ENCODE results near the gene HTATIP2.
A peak's percentile ranks its signal among the peaks of the same experiment; 100 is the strongest.

HTATIP2 gene

DNA sequence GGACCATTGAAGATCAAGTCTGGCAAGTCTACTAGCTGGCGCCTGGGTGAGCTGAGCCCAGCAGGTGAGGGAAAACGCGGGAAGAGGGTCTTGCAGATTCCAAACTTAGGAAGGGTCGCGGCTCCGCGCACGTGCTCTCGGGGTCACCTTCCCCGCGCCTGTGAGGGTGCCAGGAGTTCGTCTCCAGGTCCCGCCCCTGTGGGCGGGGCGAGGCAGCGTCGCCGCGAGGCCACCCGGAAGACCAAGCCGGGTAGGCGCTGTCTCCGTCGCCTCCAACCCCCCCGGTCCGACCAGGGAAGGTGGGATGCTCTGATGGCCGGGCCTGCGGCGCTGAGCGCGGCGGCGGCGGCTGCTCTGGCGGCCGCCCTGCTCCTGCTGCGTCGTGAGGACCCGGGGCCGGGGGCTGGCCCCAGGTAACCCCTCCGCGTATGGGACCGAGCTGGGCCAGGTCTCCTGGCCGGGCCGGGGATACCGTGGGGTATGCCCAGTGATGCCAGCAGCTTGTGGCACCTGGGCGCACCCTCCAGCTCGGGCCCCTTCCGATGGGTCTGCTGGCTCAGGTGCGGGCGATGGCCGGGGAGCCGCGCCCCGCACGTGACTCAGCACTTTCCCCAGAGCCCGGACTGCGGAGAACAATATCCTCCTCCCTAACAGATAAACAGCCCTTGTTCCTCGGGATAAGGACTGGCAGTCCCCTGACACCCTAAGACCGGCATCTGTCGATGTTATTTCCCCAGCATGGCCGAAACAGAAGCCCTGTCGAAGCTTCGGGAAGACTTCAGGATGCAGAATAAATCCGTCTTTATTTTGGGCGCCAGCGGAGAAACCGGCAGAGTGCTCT is at the start of gene HTATIP2:
Gene HTATIP2, plus strand, starts transcription at position 215 of the 841 bp plus-strand sequence. Its CDS starts 524 bp downstream, at position 739.
- Histone ChIP-seq H3K36me3 (ENCODE audit: control insufficient read depth in 5 of 5, insufficient read depth in 5 of 5, low read length in 5 of 5) (peaks cover 0 to 5% (median 3%) of the 10 kb centered on the region in 5 donors), H3K27ac (ENCODE audit: low read depth, low read length) (peak within 1 kb of the TSS; percentile 54), H3K27me3 (ENCODE audit: control insufficient read depth in 5 of 5, insufficient read depth in 4 of 5, low read length in 5 of 5) (no peaks in the 10 kb centered on the region), H3K9me3 (ENCODE audit: control insufficient read depth in 5 of 5, low read length in 5 of 5) (no peaks in the 10 kb centered on the region), H3K4me3 (ENCODE audit: low read depth in 1 of 5, low read length in 5 of 5) (peak within 1 kb of the TSS; percentile 82 to 91 (median 85)), H3K9ac (ENCODE audit: low read length in 5 of 5) (peak within 1 kb of the TSS; percentile 74 to 88 (median 84)), H3K4me1 (ENCODE audit: control insufficient read depth in 5 of 5, insufficient read depth in 5 of 5, low read length in 5 of 5) (peaks cover 4 to 37% (median 26%) of the 10 kb centered on the region in 5 donors)

DNA sequence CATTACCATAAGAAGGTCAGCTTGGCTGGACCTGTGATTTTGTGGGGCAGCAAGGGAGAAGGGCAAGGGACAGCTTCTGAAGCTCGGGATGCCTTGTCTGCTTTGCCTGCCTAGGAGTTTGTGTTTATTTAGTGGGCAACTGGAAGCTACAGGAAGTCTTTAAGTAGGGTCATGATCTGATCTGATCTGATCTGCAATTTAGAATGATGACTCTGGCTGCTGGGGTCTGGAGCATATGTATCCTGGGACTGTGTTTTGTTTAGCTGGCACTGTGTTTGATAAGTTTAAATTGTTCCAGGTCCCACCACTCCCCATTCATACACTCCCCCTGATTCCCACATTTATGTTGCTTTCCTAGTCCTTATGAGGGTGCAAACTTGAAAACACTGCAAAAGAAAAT is 47.7 kb upstream of the HTATIP2 start:
- Histone ChIP-seq H3K9me3 (ENCODE audit: control insufficient read depth in 5 of 5, low read length in 5 of 5) (no peaks in the 10 kb centered on the region), H3K36me3 (ENCODE audit: control insufficient read depth in 5 of 5, insufficient read depth in 5 of 5, low read length in 5 of 5) (no peaks in the 10 kb centered on the region), H3K9ac (ENCODE audit: low read length in 5 of 5) (no peak overlapping the region), H3K27me3 (ENCODE audit: control insufficient read depth in 5 of 5, insufficient read depth in 4 of 5, low read length in 5 of 5) (no peaks in the 10 kb centered on the region), H3K27ac (ENCODE audit: low read depth, low read length) (no peak overlapping the region), H3K4me1 (ENCODE audit: control insufficient read depth in 5 of 5, insufficient read depth in 5 of 5, low read length in 5 of 5) (no peaks in the 10 kb centered on the region), H3K4me3 (ENCODE audit: low read depth in 1 of 5, low read length in 5 of 5) (no peak overlapping the region)

DNA sequence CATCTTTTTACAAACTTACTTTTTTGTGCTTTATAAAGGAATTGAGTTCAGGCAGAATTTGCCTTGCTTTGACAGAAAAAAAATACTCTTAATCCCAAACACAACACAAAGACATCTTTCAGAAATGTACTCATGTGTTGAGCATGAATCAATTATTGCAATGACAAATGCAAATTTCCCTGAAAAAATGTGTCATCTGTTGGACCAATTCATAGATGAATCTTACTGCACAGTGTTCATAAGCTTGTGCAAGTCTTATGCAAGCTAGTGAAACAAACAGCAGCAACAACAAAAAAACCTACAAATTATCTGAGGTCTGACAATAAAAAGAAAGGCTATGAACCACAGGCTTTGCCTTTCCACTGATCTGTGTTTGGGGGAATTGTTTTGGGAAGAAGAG is 42.3 kb upstream of the HTATIP2 start:
- Histone ChIP-seq H3K27me3 (ENCODE audit: control insufficient read depth in 5 of 5, insufficient read depth in 4 of 5, low read length in 5 of 5) (no peaks in the 10 kb centered on the region), H3K36me3 (ENCODE audit: control insufficient read depth in 5 of 5, insufficient read depth in 5 of 5, low read length in 5 of 5) (no peaks in the 10 kb centered on the region), H3K27ac (ENCODE audit: low read depth, low read length) (no peak overlapping the region), H3K4me3 (ENCODE audit: low read depth in 1 of 5, low read length in 5 of 5) (no peak overlapping the region), H3K9me3 (ENCODE audit: control insufficient read depth in 5 of 5, low read length in 5 of 5) (no peaks in the 10 kb centered on the region), H3K4me1 (ENCODE audit: control insufficient read depth in 5 of 5, insufficient read depth in 5 of 5, low read length in 5 of 5) (no peaks in the 10 kb centered on the region), H3K9ac (ENCODE audit: low read length in 5 of 5) (no peak overlapping the region)

DNA sequence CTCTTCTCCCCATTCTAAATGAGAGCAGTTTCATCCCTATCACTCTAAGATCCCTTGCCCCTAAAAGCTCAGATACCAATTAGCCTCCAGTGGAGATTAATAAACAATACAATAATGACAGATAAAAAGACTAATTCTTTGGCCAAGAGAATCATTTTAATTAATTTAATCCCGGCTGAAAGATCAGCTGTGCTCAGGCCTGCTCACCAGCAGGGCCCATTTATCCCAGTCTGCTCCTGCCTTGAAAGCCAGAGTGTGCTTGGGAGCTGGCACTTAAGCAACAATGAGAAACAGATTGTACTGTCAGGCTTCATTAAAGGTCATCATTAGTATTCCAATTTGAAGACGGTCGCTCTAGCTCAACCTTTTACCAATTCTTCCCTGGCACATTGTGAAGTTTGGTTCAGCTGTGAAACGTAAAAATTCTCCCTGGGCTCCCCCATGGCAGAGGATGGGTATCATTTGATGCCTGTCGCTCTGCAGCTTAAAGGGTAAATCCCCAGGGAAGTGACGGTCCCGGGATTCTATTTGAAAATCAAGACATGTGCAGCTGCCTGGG is 36.1 kb upstream of the HTATIP2 start:
- Histone ChIP-seq H3K9ac (ENCODE audit: low read length in 5 of 5) (no peak overlapping the region), H3K36me3 (ENCODE audit: control insufficient read depth in 5 of 5, insufficient read depth in 5 of 5, low read length in 5 of 5) (no peaks in the 10 kb centered on the region), H3K4me3 (ENCODE audit: low read depth in 1 of 5, low read length in 5 of 5) (no peak overlapping the region), H3K9me3 (ENCODE audit: control insufficient read depth in 5 of 5, low read length in 5 of 5) (no peaks in the 10 kb centered on the region), H3K27me3 (ENCODE audit: control insufficient read depth in 5 of 5, insufficient read depth in 4 of 5, low read length in 5 of 5) (no peaks in the 10 kb centered on the region), H3K4me1 (ENCODE audit: control insufficient read depth in 5 of 5, insufficient read depth in 5 of 5, low read length in 5 of 5) (no peaks in the 10 kb centered on the region), H3K27ac (ENCODE audit: low read depth, low read length) (no peak overlapping the region)

DNA sequence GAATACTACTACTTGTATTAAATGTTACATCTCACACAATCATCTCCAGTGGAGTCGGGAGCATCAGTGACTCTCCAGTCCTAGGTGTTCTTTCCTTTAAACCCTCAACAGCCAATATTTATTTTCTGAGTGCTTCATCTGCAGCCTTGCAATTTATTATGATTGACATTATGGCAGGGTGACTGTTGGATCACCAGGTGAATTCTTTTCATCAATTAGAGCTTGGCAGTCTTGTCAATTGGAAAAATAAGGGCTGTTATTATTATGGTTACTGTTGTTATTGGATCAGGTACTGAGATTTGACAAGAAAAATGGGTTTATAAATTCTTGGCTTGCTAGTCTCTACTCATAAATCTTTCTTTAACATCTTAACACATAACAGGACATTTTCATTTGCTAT is 27.5 kb upstream of the HTATIP2 start:
- no peaks in the 10 kb centered on the region for H3K4me1 ChIP-seq (ENCODE audit: control insufficient read depth in 5 of 5, insufficient read depth in 5 of 5, low read length in 5 of 5)
- peaks cover 0 to 3% (median 2%) of the 10 kb centered on the region in 5 donors for H3K27me3 ChIP-seq (ENCODE audit: control insufficient read depth in 5 of 5, insufficient read depth in 4 of 5, low read length in 5 of 5)
- no peak overlapping the region for H3K27ac ChIP-seq (ENCODE audit: low read depth, low read length)
- H3K9me3 ChIP-seq (ENCODE audit: control insufficient read depth in 5 of 5, low read length in 5 of 5): no peaks in the 10 kb centered on the region
- no peak overlapping the region for H3K4me3 ChIP-seq (ENCODE audit: low read depth in 1 of 5, low read length in 5 of 5)
- no peaks in the 10 kb centered on the region for H3K36me3 ChIP-seq (ENCODE audit: control insufficient read depth in 5 of 5, insufficient read depth in 5 of 5, low read length in 5 of 5)
- no peak overlapping the region for H3K9ac ChIP-seq (ENCODE audit: low read length in 5 of 5)

DNA sequence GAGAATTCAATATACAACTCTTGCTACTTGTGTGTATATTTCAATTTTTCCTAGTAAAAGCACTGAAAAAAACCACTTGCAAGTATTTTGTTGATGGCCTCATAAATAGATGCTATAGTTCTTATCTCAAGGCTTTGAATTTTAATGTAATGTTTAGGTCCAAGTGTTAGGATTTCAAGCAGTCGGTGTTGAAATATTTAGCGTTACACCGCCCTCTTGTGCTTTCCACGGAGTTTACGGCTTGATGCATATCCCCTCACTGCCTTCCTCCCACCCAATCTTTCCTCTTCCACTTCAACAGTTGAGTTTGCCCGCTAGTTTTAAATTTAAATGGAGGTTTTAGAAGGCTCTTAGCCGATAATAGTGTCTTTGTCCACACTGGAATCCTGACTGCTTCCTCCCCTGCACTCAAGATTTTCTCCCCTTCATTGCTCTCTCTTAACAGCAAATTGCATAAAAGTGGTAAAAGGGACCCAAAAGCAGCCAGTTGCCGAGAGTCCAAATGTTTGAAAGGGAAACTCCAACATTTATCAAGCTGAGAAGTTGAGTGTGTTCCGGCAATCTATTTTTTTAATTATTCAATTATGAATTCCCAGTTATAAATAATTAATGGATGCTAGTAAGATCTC is 25.9 kb upstream of the HTATIP2 start:
- H3K36me3 ChIP-seq (ENCODE audit: control insufficient read depth in 5 of 5, insufficient read depth in 5 of 5, low read length in 5 of 5): no peaks in the 10 kb centered on the region
- H3K4me3 ChIP-seq (ENCODE audit: low read depth in 1 of 5, low read length in 5 of 5): no peak overlapping the region
- H3K9ac ChIP-seq (ENCODE audit: low read length in 5 of 5): no peak overlapping the region
- peaks cover 5 to 13% (median 11%) of the 10 kb centered on the region in 5 donors for H3K27me3 ChIP-seq (ENCODE audit: control insufficient read depth in 5 of 5, insufficient read depth in 4 of 5, low read length in 5 of 5)
- H3K9me3 ChIP-seq (ENCODE audit: control insufficient read depth in 5 of 5, low read length in 5 of 5): no peaks in the 10 kb centered on the region
- no peaks in the 10 kb centered on the region for H3K4me1 ChIP-seq (ENCODE audit: control insufficient read depth in 5 of 5, insufficient read depth in 5 of 5, low read length in 5 of 5)
- H3K27ac ChIP-seq (ENCODE audit: low read depth, low read length): no peak overlapping the region

DNA sequence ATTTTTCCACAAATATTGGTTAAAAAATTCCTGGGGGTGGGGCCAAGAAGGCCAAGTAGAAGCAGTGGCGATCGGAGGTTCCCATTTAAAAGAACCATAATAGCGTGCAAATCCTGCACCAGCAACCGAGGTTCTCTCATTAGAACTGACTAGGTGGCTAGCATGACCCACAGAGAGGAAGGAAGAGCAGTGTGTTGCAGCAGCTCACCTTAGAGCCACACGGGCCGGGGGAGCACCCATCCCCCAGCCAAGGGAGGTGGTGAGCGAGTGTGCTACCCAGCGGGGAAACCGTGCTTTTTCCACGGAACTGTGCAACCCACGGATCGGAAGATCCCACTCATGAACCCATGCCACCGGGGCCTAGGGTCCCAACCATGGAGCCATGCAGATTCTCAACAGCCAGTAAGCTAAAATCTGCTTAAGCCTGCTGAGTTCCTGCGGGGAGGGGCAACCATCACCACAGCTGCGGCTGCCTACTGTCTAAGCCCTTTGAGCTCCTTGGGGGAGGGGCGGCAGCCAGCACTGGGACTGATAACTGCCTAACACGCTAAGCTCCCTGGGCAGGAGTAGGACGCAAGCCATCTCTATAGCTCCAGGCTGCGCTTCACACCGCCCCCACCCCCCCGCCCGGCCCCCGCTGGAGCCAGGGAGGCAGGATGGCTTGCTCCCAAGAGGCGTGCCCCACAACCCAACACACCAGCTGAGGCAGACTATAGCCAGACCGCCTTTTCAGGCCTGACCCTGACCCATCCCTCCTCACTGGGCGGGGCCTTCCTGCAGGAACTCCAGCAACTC is 21.0 kb upstream of the HTATIP2 start:
- H3K4me3 ChIP-seq (ENCODE audit: low read depth in 1 of 5, low read length in 5 of 5): no peak overlapping the region
- H3K9me3 ChIP-seq (ENCODE audit: control insufficient read depth in 5 of 5, low read length in 5 of 5): no peaks in the 10 kb centered on the region
- H3K4me1 ChIP-seq (ENCODE audit: control insufficient read depth in 5 of 5, insufficient read depth in 5 of 5, low read length in 5 of 5): no peaks in the 10 kb centered on the region
- H3K27me3 ChIP-seq (ENCODE audit: control insufficient read depth in 5 of 5, insufficient read depth in 4 of 5, low read length in 5 of 5): peaks cover 9 to 21% (median 13%) of the 10 kb centered on the region in 5 donors
- H3K27ac ChIP-seq (ENCODE audit: low read depth, low read length): no peak overlapping the region
- H3K36me3 ChIP-seq (ENCODE audit: control insufficient read depth in 5 of 5, insufficient read depth in 5 of 5, low read length in 5 of 5): no peaks in the 10 kb centered on the region
- H3K9ac ChIP-seq (ENCODE audit: low read length in 5 of 5): no peak overlapping the region

DNA sequence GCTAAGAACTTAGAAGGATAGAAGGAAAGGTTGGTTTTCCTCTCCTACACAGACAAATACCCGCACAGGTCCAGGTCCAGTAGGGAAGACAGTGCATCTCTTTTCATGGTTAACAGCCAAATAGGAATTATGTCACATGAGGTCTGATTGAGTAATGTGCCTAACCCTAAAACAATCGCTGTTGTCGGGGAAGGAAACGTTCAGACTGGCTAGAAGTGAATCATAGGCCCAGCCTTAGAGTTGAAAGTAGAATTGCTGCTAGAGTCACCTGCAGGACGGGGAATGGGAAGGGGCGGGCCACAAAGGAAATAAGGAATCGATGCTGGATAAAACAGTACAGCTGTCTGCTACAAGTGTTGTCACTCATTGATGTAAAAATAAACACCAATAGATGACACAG is 12.4 kb upstream of the HTATIP2 start:
- Histone ChIP-seq H3K9ac (ENCODE audit: low read length in 5 of 5) (no peak overlapping the region), H3K4me3 (ENCODE audit: low read depth in 1 of 5, low read length in 5 of 5) (no peak overlapping the region), H3K4me1 (ENCODE audit: control insufficient read depth in 5 of 5, insufficient read depth in 5 of 5, low read length in 5 of 5) (peaks cover 0 to 3% (median 0%) of the 10 kb centered on the region in 5 donors), H3K27me3 (ENCODE audit: control insufficient read depth in 5 of 5, insufficient read depth in 4 of 5, low read length in 5 of 5) (no peaks in the 10 kb centered on the region), H3K36me3 (ENCODE audit: control insufficient read depth in 5 of 5, insufficient read depth in 5 of 5, low read length in 5 of 5) (no peaks in the 10 kb centered on the region), H3K9me3 (ENCODE audit: control insufficient read depth in 5 of 5, low read length in 5 of 5) (no peaks in the 10 kb centered on the region), H3K27ac (ENCODE audit: low read depth, low read length) (no peak overlapping the region)

DNA sequence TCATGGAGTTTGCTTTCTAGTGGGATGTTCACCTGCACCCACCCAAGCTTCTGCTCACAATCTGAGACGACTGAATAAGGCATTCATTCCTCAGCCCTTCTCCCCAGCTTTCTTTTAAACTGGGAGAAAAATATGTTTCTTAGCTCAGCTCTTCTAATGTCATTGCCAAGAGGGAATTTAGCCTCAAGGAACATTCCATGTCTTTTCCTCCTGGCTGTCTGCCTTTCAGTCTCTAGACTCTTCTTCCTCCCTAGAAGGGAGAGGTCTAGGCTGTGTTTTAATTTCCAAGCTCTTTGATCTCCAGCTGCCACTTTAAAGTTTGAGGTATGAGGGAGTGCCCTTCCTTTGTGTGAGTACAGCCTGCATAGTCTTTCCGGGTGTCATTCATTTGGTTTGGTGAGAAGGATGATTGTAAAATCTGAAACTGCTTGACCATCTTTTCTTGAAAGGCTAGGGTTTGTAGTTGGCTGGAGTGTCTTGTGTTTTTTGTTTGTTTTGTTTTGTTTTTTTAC is 11.7 kb upstream of the HTATIP2 start:
- no peak overlapping the region for H3K4me3 ChIP-seq (ENCODE audit: low read depth in 1 of 5, low read length in 5 of 5)
- no peaks in the 10 kb centered on the region for H3K36me3 ChIP-seq (ENCODE audit: control insufficient read depth in 5 of 5, insufficient read depth in 5 of 5, low read length in 5 of 5)
- H3K9me3 ChIP-seq (ENCODE audit: control insufficient read depth in 5 of 5, low read length in 5 of 5): no peaks in the 10 kb centered on the region
- H3K4me1 ChIP-seq (ENCODE audit: control insufficient read depth in 5 of 5, insufficient read depth in 5 of 5, low read length in 5 of 5): peaks cover 0 to 3% (median 0%) of the 10 kb centered on the region in 5 donors
- no peak overlapping the region for H3K27ac ChIP-seq (ENCODE audit: low read depth, low read length)
- H3K27me3 ChIP-seq (ENCODE audit: control insufficient read depth in 5 of 5, insufficient read depth in 4 of 5, low read length in 5 of 5): peaks cover 0 to 2% (median 0%) of the 10 kb centered on the region in 5 donors
- H3K9ac ChIP-seq (ENCODE audit: low read length in 5 of 5): no peak overlapping the region

Data from subcutaneous abdominal adipose tissue (tissue), 5 donors.